Loucy (cell line): ENCODE data around the gene RPL28.

Experiments used
- H2AFZ ChIP-seq: fragments of 200-600 bp; sonication (generic); 2 replicates; pipeline ENCODE4 v1.6.0; 2016; ENCODE audit warnings: antibody characterized with exemption, mild to moderate bottlenecking, low read length, moderate library complexity
- H3F3A ChIP-seq: fragments of 200-600 bp; 2 replicates; pipeline ENCODE4 v1.6.0; 2016; ENCODE audit warnings: antibody characterized with exemption, low read depth, mild to moderate bottlenecking
- H3K27me3 ChIP-seq: fragments of 200-600 bp; sonication (generic); 2 replicates; pipeline ENCODE4 v1.6.1; 2014; ENCODE audit warnings: low read length, mild to moderate bottlenecking; ENCODE audit not compliant: insufficient read depth, poor library complexity, severe bottlenecking
- H3K36me3 ChIP-seq: fragments of 200-600 bp; sonication (generic); 2 replicates; pipeline ENCODE4 v1.6.1; 2016; ENCODE audit warnings: low read length; ENCODE audit not compliant: insufficient read depth
- H3K4me1 ChIP-seq: fragments of 200-600 bp; sonication (generic); 2 replicates; pipeline ENCODE4 v1.5.1; 2014; ENCODE audit warnings: low read length, mild to moderate bottlenecking; ENCODE audit not compliant: insufficient read depth, poor library complexity, severe bottlenecking
- H3K4me2 ChIP-seq: fragments of 200-600 bp; sonication (generic); 2 replicates; pipeline ENCODE4 v1.6.0; 2014; ENCODE audit warnings: antibody characterized with exemption, low read length, low read depth, mild to moderate bottlenecking; ENCODE audit not compliant: poor library complexity, severe bottlenecking
- H3K4me3 ChIP-seq: fragments of 200-600 bp; sonication (generic); 2 replicates; pipeline ENCODE4 v1.5.1; 2014; ENCODE audit warnings: low read length, mild to moderate bottlenecking, mixed read lengths; ENCODE audit not compliant: poor library complexity, severe bottlenecking
- H3K79me2 ChIP-seq: fragments of 200-600 bp; sonication (generic); 2 replicates; pipeline ENCODE4 v1.6.1; 2014; ENCODE audit warnings: low read length; ENCODE audit not compliant: insufficient read depth
- H3K9ac ChIP-seq: fragments of 200-600 bp; sonication (generic); 2 replicates; pipeline ENCODE4 v1.6.0; 2014; ENCODE audit warnings: mild to moderate bottlenecking, low read depth, low read length, moderate library complexity; ENCODE audit not compliant: poor library complexity, severe bottlenecking
- H3K9me2 ChIP-seq: fragments of 200-600 bp; sonication (generic); replicated peaks from 2 replicates; pipeline ENCODE4 v1.6.1; 2016; ENCODE audit warnings: low read depth, low read length, mixed read lengths
- H3K9me3 ChIP-seq: fragments of 200-600 bp; sonication (generic); 2 replicates; pipeline ENCODE4 v1.6.1; 2014; ENCODE audit warnings: mild to moderate bottlenecking, antibody characterized with exemption, low read length, low read depth; ENCODE audit not compliant: insufficient read depth
- H4K20me1 ChIP-seq: fragments of 200-600 bp; sonication (generic); 2 replicates; pipeline ENCODE4 v1.6.0; 2014; ENCODE audit warnings: antibody characterized with exemption, low read length, mild to moderate bottlenecking; ENCODE audit not compliant: insufficient read depth, poor library complexity, severe bottlenecking
- EZH2phosphoT487 ChIP-seq: fragments of 200-600 bp; IDR thresholded peaks from 2 replicates; pipeline ENCODE4 v1.6.1; 2018; ENCODE audit warnings: antibody characterized with exemption, mild to moderate bottlenecking, moderate library complexity, borderline replicate concordance
- TF ChIP-seq, protein P1 (sequence below): fragments of 200-600 bp; sonication (generic); conservative IDR thresholded peaks from 2 replicates; pipeline ENCODE4 v1.5.1; 2014; ENCODE audit warnings: mild to moderate bottlenecking, antibody characterized with exemption, low read length

Gene RPL28

DNA sequence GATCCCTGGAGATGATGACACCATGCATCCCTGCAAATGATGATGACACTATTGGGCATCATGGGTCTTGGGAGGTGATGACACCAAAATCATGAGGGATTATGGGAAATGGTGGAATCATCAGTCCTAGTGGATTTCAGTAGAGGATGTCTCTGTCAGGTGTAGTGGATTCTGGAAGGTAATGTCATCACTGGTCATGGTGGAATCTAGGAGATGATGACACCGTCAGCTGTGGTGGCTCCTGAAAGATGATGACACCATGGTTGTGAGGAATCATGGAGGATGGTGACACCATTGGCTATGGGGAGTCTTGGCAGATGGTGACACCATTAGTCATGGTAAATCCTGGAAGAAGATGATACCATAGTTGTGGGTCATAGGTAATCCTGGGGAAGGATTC is 45.5 kb downstream of the RPL28 start:
- no peaks in the 10 kb centered on the region for H3K4me1 ChIP-seq
- H3F3A ChIP-seq = no peaks in the 10 kb centered on the region
- H3K9me2 ChIP-seq = no peaks in the 10 kb centered on the region
- no peak overlapping the region for H3K9ac ChIP-seq
- no peaks in the 10 kb centered on the region for H3K79me2 ChIP-seq
- H3K4me2 ChIP-seq = no peak overlapping the region
- H3K36me3 ChIP-seq = no peaks in the 10 kb centered on the region
- TF ChIP-seq, protein P1, sequence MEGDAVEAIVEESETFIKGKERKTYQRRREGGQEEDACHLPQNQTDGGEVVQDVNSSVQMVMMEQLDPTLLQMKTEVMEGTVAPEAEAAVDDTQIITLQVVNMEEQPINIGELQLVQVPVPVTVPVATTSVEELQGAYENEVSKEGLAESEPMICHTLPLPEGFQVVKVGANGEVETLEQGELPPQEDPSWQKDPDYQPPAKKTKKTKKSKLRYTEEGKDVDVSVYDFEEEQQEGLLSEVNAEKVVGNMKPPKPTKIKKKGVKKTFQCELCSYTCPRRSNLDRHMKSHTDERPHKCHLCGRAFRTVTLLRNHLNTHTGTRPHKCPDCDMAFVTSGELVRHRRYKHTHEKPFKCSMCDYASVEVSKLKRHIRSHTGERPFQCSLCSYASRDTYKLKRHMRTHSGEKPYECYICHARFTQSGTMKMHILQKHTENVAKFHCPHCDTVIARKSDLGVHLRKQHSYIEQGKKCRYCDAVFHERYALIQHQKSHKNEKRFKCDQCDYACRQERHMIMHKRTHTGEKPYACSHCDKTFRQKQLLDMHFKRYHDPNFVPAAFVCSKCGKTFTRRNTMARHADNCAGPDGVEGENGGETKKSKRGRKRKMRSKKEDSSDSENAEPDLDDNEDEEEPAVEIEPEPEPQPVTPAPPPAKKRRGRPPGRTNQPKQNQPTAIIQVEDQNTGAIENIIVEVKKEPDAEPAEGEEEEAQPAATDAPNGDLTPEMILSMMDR = no peak
- TF ChIP-seq EZH2phosphoT487 = no peak
- H3K27me3 ChIP-seq = no peaks in the 10 kb centered on the region
- no peak overlapping the region for H3K4me3 ChIP-seq
- no peak overlapping the region for H2AFZ ChIP-seq
- H4K20me1 ChIP-seq = no peaks in the 10 kb centered on the region
- no peaks in the 10 kb centered on the region for H3K9me3 ChIP-seq

DNA sequence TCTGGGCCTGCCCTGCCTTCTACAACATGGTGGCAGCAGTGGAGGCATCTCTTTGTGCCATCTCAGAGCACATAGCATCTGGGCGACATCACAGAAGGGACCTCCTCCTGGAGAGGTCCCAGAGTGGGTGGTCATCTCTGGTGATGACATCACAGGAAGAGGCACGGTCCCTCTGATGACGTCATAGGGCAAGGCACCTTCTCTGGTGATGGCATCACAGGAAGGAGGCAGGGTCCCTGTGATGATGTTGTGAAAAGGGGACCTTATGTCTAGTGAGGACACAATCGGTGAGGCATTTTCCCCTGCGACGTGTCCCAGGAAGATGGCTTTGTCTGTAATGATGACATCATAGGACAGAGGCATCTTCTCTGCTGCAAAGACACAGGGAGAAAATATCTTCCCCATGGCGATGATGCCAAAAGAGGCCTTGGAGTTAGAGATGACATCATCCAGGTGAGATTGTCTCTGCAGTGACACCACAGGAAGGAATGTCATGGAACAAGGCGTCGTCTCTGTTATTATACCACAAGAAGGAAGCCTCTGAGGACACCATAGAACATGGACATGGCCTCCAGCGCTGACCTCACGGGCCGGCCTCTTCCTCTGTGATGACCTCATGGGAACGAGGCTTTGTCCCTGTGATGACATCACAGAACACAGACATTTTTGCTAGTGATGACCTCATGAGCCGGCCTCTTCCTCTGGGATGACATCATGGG is 46.7 kb downstream of the RPL28 start:
- Histone ChIP-seq H3K9me2 (no peaks in the 10 kb centered on the region), H3K27me3 (no peaks in the 10 kb centered on the region), H3F3A (no peaks in the 10 kb centered on the region), H2AFZ (no peak overlapping the region), H4K20me1 (no peaks in the 10 kb centered on the region), H3K4me2 (no peak overlapping the region), H3K9me3 (no peaks in the 10 kb centered on the region), H3K9ac (no peak overlapping the region), H3K4me3 (no peak overlapping the region), H3K36me3 (no peaks in the 10 kb centered on the region), H3K4me1 (no peaks in the 10 kb centered on the region), H3K79me2 (no peaks in the 10 kb centered on the region)
- no peak for TF ChIP-seq EZH2phosphoT487
- TF ChIP-seq, protein P1 = no peak

DNA sequence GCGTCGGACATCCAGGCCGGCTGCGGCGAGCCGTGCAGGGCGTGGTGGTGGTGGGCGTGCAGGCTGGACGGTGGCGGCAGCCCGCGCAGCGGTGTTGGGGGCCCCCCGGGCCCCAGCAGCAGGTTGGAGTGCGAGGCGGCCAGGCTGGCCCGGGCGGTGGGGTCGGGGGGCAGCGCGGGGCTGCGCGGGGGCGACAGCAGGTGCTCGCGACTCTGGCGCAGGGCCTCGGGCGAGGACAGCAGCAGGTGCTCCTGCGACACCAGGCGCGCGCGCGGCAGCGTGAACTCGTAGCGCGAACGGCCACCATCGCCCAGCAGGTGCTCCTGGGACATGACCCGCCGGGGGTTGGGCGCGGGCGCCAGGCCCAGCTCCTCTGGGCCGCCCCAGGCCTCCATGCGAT is 47.6 kb downstream of the RPL28 start:
- H3K9me2 ChIP-seq = no peaks in the 10 kb centered on the region
- no peaks in the 10 kb centered on the region for H3K27me3 ChIP-seq
- H3K79me2 ChIP-seq = no peaks in the 10 kb centered on the region
- no peaks in the 10 kb centered on the region for H3K36me3 ChIP-seq
- H3F3A ChIP-seq = no peaks in the 10 kb centered on the region
- H3K4me1 ChIP-seq = no peaks in the 10 kb centered on the region
- H3K9me3 ChIP-seq = no peaks in the 10 kb centered on the region
- H2AFZ ChIP-seq = no peak overlapping the region
- H3K4me2 ChIP-seq = no peak overlapping the region
- TF ChIP-seq, protein P1 = no peak
- TF ChIP-seq EZH2phosphoT487 = no peak
- no peaks in the 10 kb centered on the region for H4K20me1 ChIP-seq
- H3K9ac ChIP-seq = no peak overlapping the region
- no peak overlapping the region for H3K4me3 ChIP-seq
